ENCODE measurements around the gene CST8.

The CST8 gene

DNA sequence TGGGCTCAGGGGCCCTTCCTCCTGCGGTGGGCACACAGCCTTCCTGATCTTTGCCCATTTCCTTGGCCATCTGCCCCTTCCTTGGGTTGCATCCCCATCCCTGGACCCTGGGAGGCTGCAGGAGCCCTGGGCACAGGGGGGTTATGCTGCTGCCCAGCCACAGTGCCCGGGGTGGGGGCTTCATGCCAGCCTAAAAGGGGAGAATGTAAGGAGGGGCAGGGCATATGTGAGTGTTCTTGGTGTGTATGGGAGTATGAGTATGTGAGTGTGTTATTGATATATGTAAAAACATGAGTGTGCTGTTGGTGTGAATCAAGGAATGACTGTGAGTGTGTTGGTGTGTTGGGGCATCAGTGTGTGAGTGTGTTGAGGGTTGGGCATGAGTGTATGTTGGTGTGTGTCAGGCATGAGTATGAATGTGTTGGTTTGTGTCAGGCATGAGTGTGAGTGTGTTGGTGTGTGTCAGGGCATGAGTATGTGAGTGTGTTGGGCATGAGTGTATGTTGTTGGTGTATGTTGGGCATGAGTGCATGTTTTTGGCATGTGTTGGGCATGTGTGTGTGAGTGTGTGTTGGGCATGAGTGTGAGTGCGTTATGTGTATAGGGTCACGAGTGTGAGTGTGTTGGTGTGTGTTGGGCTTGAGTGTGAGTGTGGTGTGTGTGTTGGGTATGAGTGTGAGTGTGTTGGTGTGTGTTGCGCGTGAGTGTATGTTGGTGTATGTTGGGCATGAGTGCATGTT, 14.7 kb upstream of the CST8 start:
- TF ChIP-seq, protein P1, sequence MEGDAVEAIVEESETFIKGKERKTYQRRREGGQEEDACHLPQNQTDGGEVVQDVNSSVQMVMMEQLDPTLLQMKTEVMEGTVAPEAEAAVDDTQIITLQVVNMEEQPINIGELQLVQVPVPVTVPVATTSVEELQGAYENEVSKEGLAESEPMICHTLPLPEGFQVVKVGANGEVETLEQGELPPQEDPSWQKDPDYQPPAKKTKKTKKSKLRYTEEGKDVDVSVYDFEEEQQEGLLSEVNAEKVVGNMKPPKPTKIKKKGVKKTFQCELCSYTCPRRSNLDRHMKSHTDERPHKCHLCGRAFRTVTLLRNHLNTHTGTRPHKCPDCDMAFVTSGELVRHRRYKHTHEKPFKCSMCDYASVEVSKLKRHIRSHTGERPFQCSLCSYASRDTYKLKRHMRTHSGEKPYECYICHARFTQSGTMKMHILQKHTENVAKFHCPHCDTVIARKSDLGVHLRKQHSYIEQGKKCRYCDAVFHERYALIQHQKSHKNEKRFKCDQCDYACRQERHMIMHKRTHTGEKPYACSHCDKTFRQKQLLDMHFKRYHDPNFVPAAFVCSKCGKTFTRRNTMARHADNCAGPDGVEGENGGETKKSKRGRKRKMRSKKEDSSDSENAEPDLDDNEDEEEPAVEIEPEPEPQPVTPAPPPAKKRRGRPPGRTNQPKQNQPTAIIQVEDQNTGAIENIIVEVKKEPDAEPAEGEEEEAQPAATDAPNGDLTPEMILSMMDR (IDR thresholded peaks at IDR 0.05; ENCODE audit: low read depth, low read length, missing control alignments), result no peak
- H3K4me3 ChIP-seq (ENCODE audit: low read depth, low read length), result no peak overlapping the region
- no peak for DNase-seq (ENCODE audit: low read depth)

DNA sequence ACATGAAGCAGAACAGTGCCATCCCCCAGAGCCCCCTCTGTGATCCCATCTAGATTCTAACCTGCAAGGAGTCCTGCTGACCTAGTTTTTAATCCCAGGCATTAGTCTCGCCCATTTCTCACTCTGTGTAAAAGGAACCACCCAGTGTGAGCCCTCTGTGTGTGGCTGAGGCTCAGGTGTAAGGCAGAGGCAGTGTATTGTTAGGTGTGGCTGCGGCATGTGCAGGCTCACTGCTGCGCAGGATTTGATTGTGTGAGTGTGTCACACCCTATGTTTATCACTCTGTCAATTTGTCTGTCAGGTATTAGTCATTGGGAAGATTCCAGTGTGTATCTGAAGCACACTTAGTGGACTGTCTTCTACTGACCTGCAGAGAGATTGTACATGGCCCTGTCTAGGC, 13.7 kb upstream of the CST8 start:
- no peak for DNase-seq (ENCODE audit: low read depth)
- TF ChIP-seq, protein P1 (IDR thresholded peaks at IDR 0.05; ENCODE audit: low read depth, low read length, missing control alignments), result no peak
- H3K4me3 ChIP-seq (ENCODE audit: low read depth, low read length), result no peak overlapping the region

DNA sequence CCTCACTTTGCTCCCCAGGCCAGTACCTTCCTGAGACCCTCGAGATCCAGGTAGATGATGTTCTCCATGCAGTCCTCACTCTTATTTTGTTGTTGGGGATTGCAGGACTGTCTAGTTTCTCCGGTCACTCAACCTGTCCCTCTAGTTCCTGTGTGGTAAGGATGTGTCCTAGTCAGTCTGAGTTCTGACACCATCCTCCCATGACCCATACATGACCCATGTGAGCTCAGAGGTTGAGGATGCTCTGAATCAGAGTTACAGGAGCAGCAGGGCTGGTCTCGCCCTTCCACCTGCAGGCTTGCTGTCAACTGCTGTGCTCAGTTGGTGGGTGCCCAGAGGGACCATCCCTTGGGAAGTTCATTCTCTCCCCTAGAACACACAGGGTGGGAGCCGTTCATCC, 11.9 kb upstream of the CST8 start:
- no peak overlapping the region for H3K4me3 ChIP-seq (ENCODE audit: low read depth, low read length)
- TF ChIP-seq, protein P1 (IDR thresholded peaks at IDR 0.05; ENCODE audit: low read depth, low read length, missing control alignments), result no peak
- DNase-seq (ENCODE audit: low read depth), result no peak

DNA sequence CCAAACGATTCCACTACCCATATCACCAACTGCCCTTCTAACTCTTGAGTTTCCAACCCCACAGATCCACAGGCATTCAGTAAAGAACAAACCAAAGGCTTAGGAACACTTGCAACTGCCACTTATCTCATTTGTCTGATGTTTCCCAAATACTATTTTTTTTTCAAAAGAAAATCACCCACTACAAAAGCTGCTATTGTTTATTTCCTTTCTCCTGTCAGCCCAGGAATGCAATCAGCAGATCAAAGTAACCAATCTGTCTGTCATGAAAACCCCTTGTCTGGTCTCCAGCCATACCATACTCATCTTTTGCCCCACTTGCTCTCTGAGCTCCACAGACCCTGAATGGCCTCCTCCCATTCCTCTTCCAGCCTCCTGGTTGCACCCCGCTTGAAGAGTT, 8.8 kb upstream of the CST8 start:
- TF ChIP-seq, protein P1 (IDR thresholded peaks at IDR 0.05; ENCODE audit: low read depth, low read length, missing control alignments), result no peak
- no peak overlapping the region for H3K4me3 ChIP-seq (ENCODE audit: low read depth, low read length)
- no peak for DNase-seq (ENCODE audit: low read depth)

DNA sequence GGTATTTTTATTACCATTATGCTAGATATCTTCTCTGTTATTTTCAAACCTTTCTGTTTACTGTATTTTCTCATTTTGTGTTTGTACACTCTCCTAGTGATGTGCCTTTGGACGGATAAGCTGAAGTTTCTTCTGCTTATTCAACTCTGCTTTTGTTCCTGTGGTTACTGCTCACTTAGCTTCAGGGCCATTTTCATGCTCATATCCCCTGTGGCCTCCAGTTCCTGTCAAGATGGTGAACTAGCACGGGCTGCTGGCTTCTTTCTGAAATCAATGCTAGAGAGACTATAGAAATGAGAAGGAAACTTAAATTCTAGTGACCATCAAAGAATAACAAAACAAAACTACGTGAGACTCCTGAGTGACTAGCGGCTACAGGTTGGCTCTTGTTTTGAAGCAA, 6.8 kb upstream of the CST8 start:
- TF ChIP-seq, protein P1 (IDR thresholded peaks at IDR 0.05; ENCODE audit: low read depth, low read length, missing control alignments), result no peak

DNA sequence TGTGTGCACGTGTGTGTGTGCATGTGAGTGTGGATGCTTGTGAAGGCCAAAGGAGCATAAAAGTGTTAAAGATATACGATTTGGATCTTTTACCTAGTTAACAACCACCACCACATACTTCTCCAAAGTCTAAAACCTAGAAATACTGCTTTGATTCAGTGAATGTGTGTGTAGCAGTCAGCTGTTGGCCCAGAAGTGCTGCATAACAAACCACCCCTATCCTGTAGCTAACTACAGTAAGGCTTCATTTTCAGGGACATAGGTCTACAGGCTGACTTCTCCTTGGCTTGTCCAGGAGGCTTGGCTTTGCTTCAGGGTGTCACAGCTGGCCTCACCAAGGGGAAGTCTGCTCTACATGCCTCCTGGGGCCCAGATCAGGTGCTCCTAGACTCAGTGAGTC, 2.4 kb upstream of the CST8 start:
- DNase-seq (ENCODE audit: low read depth), result no peak
- no peak overlapping the region for H3K4me3 ChIP-seq (ENCODE audit: low read depth, low read length)
- TF ChIP-seq, protein P1 (IDR thresholded peaks at IDR 0.05; ENCODE audit: low read depth, low read length, missing control alignments), result no peak

More for the DNA sequence above, 6.8 kb upstream of the CST8 start:
- H3K4me3 ChIP-seq (ENCODE audit: low read depth, low read length), result no peak overlapping the region
- no peak for DNase-seq (ENCODE audit: low read depth)

DNA sequence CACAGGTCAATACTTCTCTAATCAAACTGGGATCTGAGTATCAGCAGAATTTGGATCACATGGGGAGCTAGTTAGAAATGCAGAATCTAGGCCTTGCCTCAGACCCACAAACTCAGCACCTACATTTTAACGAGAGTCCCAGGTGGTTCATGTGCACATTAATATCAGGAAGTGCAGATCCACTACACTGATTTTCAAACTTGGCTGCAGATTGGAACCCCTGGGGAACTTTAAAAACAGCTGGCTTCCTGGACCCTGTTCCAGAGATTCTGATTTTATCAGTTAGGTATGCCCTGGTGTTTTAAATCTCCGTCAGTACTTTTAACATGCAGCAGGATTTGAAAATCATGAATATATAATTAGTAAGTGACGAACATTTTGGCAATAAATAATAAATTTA, 1.9 kb upstream of the CST8 start:
- TF ChIP-seq, protein P1 (IDR thresholded peaks at IDR 0.05; ENCODE audit: low read depth, low read length, missing control alignments), result no peak
- H3K4me3 ChIP-seq (ENCODE audit: low read depth, low read length), result no peak overlapping the region
- no peak for DNase-seq (ENCODE audit: low read depth)

All from GM12864 (cell line).